Activated CD4-positive, CD25-positive, alpha-beta regulatory T cell treated with anti-CD3 and anti-CD28 coated beads, Interleukin-2, amount 50 U/mL, for 16 hours (primary cell): ENCODE data around the gene ALOX5.
A peak's percentile ranks its signal among the peaks of the same experiment; 100 is the strongest.
"Not testable (repeated sequence)": the region's sequence is repeated elsewhere in the genome, so short reads cannot be mapped to it uniquely, and the experiment has no call there.

Experiments used
- DNase-seq: peaks from one replicate; pipeline ENCODE4 v3.0.0-alpha.2; 2020; ENCODE audit warnings: low read depth, low spot score

ALOX5 gene

DNA sequence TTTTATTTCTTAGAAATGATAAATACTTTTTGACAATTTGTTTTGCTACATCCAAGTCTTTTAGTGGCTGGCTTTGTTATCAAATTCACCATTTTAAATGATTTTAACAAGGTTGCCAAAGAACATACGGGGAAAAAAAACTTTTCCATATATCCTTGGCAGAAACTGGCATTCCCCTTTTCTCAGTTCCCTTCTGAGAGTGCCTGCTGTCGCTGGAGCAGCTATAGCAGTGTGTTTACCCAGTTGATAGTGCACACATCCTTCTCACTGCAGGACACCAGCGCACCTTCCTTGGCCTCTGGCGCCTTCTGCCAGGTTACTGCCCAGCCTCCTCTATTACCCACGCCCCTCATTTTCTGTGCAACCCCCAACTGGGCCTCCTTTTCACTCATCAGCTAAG is 94.1 kb downstream of the ALOX5 start:
- no peak for DNase-seq

- DNase-seq = peak; percentile 9
Observed at GRCh38 chr10:45470098-45471012, 96.3 kb downstream of the ALOX5 start.

DNA sequence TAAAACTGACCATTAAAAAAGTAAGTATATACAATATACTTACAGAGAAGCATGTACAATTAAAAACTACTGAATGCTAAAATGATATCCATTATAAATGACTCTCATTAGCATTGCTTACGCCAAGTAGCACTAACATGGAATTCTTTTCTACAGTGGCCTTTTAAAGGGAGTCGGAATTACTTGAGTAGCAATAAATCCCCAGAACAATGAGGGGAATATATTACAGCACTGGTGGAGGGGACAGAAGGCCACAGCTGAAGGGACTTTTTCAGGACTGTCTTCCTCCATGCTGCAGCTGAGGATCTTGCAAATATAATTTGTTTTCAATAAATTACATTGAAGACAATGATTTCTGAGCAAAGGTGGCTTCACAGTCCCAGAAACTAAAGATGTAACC is 97.0 kb downstream of the ALOX5 start:
- no peak for DNase-seq

- DNase-seq = no peak
Observed at GRCh38 chr10:45471531-45472310, 97.7 kb downstream of the ALOX5 start.

DNA sequence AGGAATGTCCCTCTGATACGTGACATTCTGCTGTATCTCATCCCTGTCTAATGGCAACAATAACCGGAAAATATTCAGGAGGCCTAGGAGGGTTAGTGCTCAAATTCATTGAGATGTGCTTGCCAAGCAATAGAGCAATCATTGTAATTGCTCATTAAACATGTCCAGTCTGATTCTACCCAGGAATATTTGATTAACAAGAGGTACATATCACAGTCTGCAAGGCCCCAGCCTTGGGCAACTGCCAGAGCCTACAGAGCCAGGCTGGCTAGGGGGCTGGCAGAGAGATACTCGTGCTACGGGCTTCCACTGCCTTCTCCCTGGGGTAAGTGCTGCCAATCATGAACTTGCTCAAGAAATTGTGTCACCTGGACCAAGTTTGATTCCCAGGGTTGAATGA is 99.1 kb downstream of the ALOX5 start:
- DNase-seq = no peak

GRCh38 chr10:45476559-45476958 is 102.5 kb downstream of the ALOX5 start:
- DNase-seq = no peak

GRCh38 chr10:45480294-45480693 is 106.3 kb downstream of the ALOX5 start:
- DNase-seq = no peak

GRCh38 chr10:45481100-45481499 is 107.1 kb downstream of the ALOX5 start:
- DNase-seq = not testable (repeated sequence)

GRCh38 chr10:45483002-45483401 is 109.0 kb downstream of the ALOX5 start:
- no peak for DNase-seq

DNA sequence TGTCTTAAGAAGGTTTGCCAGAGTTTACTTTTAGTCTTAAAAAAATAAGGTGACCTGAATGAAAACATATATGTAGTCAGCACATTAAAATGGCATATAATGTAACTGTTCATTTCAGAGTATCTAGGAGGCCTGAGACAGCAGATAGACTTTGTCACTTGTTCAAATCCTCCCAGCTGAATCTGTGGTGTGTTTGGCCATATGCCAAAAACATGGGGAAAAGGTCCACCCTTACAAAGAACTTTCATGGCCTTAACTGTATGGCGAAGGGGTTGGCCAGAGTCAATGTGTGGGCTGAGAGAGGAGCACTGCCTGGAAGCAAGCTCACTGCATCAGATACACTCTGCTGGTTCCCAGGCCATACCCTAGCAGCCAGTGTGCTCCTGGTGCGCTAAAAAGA is 113.7 kb downstream of the ALOX5 start:
- DNase-seq = no peak

DNA sequence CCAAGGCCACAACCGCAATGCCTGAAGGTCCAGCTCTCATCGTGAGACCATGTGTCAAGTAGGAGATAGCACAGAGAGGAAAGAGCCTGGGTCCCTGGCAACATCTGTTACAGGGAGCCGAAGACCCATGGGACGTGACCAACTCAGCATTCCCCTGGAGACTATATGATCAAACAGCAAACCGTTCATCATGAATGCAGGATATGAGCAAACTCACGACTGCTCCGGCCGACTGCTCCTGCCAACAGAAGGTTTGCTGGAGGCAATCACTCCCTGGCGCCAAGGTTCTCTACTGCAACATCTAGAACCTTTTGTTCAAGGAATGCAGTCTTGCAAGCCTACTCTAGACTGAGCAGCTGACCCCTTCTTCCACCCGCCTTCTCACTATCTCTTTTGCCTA is 114.3 kb downstream of the ALOX5 start:
- no peak for DNase-seq

DNA sequence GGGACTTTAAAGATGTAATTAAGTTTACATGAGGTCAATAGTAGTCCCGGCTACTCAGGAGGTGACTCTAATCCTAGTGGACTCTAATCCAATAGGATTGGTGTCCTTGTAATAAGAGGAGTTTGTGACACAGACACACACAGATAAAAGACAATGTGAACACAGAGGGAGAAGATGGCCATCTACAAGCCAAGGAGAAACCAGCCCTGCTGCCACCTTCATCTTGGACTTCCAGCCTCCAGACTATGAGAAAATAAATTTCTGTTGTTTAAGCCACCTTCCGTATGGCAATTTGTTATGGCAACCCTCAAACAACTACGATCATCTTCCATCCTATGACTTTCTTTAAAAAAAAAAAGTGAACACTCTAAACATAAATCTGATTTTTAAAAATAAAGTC is 116.3 kb downstream of the ALOX5 start:
- no peak for DNase-seq

DNA sequence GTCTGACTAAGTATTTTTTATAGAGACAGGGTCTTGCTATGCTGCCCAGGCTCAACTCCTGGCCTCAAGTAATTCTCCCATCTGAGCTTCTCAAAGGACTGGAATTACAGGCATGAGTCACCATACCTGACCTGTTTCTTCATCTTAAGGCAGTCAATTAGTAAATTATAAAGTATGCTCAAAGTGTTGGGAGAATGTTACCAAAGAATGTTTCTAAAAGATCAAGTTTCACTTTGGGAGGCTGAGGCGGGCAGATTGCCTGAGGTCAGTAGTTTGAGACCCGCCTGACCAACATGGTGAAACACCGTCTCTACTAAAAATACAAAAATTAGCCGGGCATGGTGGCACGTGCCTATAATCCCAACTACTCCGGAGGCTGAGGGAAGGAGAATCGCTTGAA is 117.0 kb downstream of the ALOX5 start:
- no peak for DNase-seq
